ENCODE measurements around the gene BSPRY.

GRCh38 chr9:113299800-113300292 lies 49.5 kb upstream of the BSPRY start:
- TF ChIP-seq CTCF (conservative IDR thresholded peaks at IDR 0.05 in 1 of 2, IDR thresholded peaks at IDR 0.05 in 1 of 2; ENCODE audit: low read depth in 1 of 2, low read length in 2 of 2) (no peak), EZH2 (IDR thresholded peaks at IDR 0.05; ENCODE audit: low read length, missing control alignments) (no peak)
